Smooth muscle cell (in vitro differentiated cells): Measurements from ENCODE around the gene OR5T2. TPM values are rescaled to one million over a fixed set of nuclear protein-coding genes. Genes with fewer than 3 reads are reported as not detected.
"Not testable (repeated sequence)": the region's sequence is repeated elsewhere in the genome, so short reads cannot be mapped to it uniquely, and the experiment has no call there.

Source experiments
- DNase-seq: peaks from one replicate; lab custom pipeline; 2025; ENCODE audit not compliant: unreplicated experiment; lab: John Stamatoyannopoulos, UW
- H2AFZ ChIP-seq: fragments of 200-600 bp; sonication (generic); 2 replicates; pipeline ENCODE4 v1.6.0; 2016; ENCODE audit warnings: antibody characterized with exemption, low read depth, mild to moderate bottlenecking
- H3F3A ChIP-seq: fragments of 200-600 bp; sonication (generic); 2 replicates; pipeline ENCODE4 v1.6.0; 2017; ENCODE audit warnings: antibody characterized with exemption, low read depth
- H3K27ac ChIP-seq: fragments of 200-600 bp; sonication (generic); 2 replicates; pipeline ENCODE4 v1.5.1; 2016; ENCODE audit warnings: low read depth, mild to moderate bottlenecking
- H3K27me3 ChIP-seq: fragments of 200-600 bp; sonication (generic); 2 replicates; pipeline ENCODE4 v1.6.1; 2016; ENCODE audit warnings: low read depth, mild to moderate bottlenecking
- H3K36me3 ChIP-seq: fragments of 200-600 bp; sonication (generic); 2 replicates; pipeline ENCODE4 v1.5.1; 2016; ENCODE audit warnings: low read depth
- H3K4me1 ChIP-seq: fragments of 200-600 bp; sonication (generic); 2 replicates; pipeline ENCODE4 v1.5.1; 2016; ENCODE audit warnings: low read depth
- H3K4me2 ChIP-seq: fragments of 200-600 bp; sonication (generic); 2 replicates; pipeline ENCODE4 v1.6.0; 2016; ENCODE audit warnings: mild to moderate bottlenecking
- H3K4me3 ChIP-seq: fragments of 200-600 bp; sonication (generic); 2 replicates; pipeline ENCODE4 v1.5.1; 2016; ENCODE audit warnings: mild to moderate bottlenecking
- H3K79me2 ChIP-seq: fragments of 200-600 bp; sonication (generic); 2 replicates; pipeline ENCODE4 v1.6.0; 2016; ENCODE audit warnings: low read depth, mild to moderate bottlenecking
- H3K9ac ChIP-seq: fragments of 200-600 bp; sonication (generic); 2 replicates; pipeline ENCODE4 v1.6.0; 2016; ENCODE audit warnings: low read depth
- H3K9me3 ChIP-seq: fragments of 200-600 bp; sonication (generic); replicated peaks from 2 replicates; pipeline ENCODE4 v1.5.1; 2016; ENCODE audit warnings: low read depth
- H4K20me1 ChIP-seq: fragments of 200-600 bp; sonication (generic); 2 replicates; pipeline ENCODE4 v1.6.0; 2016; ENCODE audit warnings: low read depth
- WGBS: methylation state at CpG from one replicate; pipeline ENCODE4 v1.1.7; 2016; ENCODE audit warnings: low lambda C conversion rate; 5-methylcytosine and 5-hydroxymethylcytosine counted together
- polyA plus RNA-seq: library from polyadenylated mRNA; unstranded; fragments of >200 nt; fragmentation: Nextera tagmentation; extraction: Ambion mirVana; gene quantifications from 2 replicates; pipeline ENCODE4 v1.2.1, GENCODE V29; 2016
- total RNA-seq: library from RNA; depleted of rRNA; stranded (reverse); fragments of >200 nt; gene quantifications from 2 replicates; pipeline ENCODE4 v1.2.3, GENCODE V29; 2014
- TF ChIP-seq, protein P1 (sequence below): fragments of 200-600 bp; sonication (generic); IDR thresholded peaks from 2 replicates; pipeline ENCODE4 v1.5.1; 2017; ENCODE audit warnings: borderline replicate concordance, mild to moderate bottlenecking, antibody characterized with exemption; ENCODE audit not compliant: insufficient read depth, poor library complexity, severe bottlenecking

Gene OR5T2
- not detected in 2 replicates for total RNA-seq
- not detected in 2 replicates for polyA plus RNA-seq

DNA sequence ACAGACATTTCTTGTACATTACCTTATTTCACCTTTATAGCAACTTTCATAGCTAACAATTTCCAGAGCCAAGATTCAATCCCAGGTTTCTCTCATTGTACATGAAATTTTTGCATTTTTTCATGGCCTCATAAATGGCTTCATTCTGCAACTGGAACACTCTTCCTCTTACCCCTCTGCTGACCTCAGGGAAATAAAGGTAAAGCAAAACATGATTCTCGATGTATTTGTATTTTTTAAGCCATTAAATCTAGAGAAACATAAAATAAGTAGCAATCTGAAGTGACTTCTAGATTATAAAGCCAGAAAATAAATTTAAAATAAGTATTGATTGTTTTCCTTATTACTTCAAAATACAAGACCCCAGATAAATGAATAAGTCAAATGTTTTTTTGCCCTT, at the start of gene OR5T2:
Gene OR5T2 (minus strand): TSS at position 101 of the 400 bp plus-strand sequence. CDS start 1,193 bp downstream, outside the sequence.
- no peaks in the 10 kb centered on the region for H3K9me3 ChIP-seq
- WGBS = 77% methylated on average over 1 of the region's 1 CpG
- no peak for DNase-seq
- H3K36me3 ChIP-seq = no peaks in the 10 kb centered on the region
- H3K4me3 ChIP-seq = no peak within 1 kb of the TSS
- no peaks in the 10 kb centered on the region for H3K27me3 ChIP-seq
- H4K20me1 ChIP-seq = no peaks in the 10 kb centered on the region
- no peak within 1 kb of the TSS for H3K9ac ChIP-seq
- H3K27ac ChIP-seq = no peak within 1 kb of the TSS
- H3K79me2 ChIP-seq = no peaks in the 10 kb centered on the region
- H3K4me1 ChIP-seq = no peaks in the 10 kb centered on the region
- H2AFZ ChIP-seq = no peak within 1 kb of the TSS
- TF ChIP-seq, protein P1, sequence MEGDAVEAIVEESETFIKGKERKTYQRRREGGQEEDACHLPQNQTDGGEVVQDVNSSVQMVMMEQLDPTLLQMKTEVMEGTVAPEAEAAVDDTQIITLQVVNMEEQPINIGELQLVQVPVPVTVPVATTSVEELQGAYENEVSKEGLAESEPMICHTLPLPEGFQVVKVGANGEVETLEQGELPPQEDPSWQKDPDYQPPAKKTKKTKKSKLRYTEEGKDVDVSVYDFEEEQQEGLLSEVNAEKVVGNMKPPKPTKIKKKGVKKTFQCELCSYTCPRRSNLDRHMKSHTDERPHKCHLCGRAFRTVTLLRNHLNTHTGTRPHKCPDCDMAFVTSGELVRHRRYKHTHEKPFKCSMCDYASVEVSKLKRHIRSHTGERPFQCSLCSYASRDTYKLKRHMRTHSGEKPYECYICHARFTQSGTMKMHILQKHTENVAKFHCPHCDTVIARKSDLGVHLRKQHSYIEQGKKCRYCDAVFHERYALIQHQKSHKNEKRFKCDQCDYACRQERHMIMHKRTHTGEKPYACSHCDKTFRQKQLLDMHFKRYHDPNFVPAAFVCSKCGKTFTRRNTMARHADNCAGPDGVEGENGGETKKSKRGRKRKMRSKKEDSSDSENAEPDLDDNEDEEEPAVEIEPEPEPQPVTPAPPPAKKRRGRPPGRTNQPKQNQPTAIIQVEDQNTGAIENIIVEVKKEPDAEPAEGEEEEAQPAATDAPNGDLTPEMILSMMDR = no peak
- H3F3A ChIP-seq = no peaks in the 10 kb centered on the region
- H3K4me2 ChIP-seq = no peak within 1 kb of the TSS

DNA sequence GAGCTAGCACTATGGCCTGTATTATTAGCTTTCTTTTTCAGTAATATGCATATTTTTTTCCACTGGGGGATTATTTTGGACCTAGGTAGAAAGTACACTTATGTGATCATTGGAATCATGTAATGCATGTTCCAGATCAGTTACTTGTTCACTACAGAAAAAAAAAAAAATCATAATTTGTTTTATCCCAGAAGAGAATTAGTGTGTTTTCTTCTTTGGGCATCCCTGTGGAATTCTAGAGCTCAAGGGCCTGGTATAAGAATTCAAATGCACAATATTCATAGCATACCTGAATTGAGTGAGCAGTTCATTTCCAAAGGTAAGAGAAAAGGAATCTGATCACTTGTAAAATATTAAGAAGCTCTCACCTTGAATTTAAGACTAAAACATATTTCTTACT, 39.8 kb upstream of the OR5T2 start, which contains the start of gene OR5T1:
Gene OR5T1 (plus strand): TSS at position 301 of the 400 bp plus-strand sequence. CDS start 1,485 bp downstream, outside the sequence.
- TF ChIP-seq, protein P1 = no peak
- H3K27me3 ChIP-seq = no peaks in the 10 kb centered on the region
- no peak within 1 kb of the TSS for H3K4me3 ChIP-seq
- H3F3A ChIP-seq = no peaks in the 10 kb centered on the region
- H3K9ac ChIP-seq = no peak within 1 kb of the TSS
- H3K4me2 ChIP-seq = no peak within 1 kb of the TSS
- no peaks in the 10 kb centered on the region for H3K79me2 ChIP-seq
- H2AFZ ChIP-seq = no peak within 1 kb of the TSS
- H3K9me3 ChIP-seq = no peaks in the 10 kb centered on the region
- no peaks in the 10 kb centered on the region for H4K20me1 ChIP-seq
- no peaks in the 10 kb centered on the region for H3K4me1 ChIP-seq
- no peak for DNase-seq
- H3K27ac ChIP-seq = no peak within 1 kb of the TSS
- no peaks in the 10 kb centered on the region for H3K36me3 ChIP-seq

DNA sequence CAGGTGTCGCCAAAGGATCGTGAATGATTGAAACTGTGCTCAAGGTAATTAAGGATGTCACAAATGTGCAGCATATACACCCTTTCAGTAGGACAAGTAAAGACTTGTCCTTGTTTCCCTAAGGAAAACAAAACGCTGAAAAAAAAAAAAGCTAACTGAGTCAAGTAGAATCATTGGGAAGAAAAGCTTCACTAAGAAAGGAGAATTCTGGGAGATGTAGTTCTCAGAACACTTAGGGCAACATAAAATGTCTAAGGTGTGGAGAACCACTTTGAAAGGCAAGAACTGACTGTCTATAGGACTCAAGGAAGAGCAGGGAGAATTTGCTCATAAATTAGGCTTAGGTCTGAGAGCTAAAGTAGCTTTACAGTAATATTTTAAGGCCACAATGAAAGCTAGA, 37.0 kb upstream of the OR5T2 start:
- no peaks in the 10 kb centered on the region for H3K79me2 ChIP-seq
- no peaks in the 10 kb centered on the region for H4K20me1 ChIP-seq
- TF ChIP-seq, protein P1 = no peak
- no peak overlapping the region for H2AFZ ChIP-seq
- WGBS = 66% methylated on average over 3 of the region's 3 CpGs
- H3K4me3 ChIP-seq = no peak overlapping the region
- no peaks in the 10 kb centered on the region for H3F3A ChIP-seq
- H3K27me3 ChIP-seq = no peaks in the 10 kb centered on the region
- no peaks in the 10 kb centered on the region for H3K4me1 ChIP-seq
- H3K36me3 ChIP-seq = no peaks in the 10 kb centered on the region
- no peak overlapping the region for H3K4me2 ChIP-seq
- no peak overlapping the region for H3K27ac ChIP-seq
- H3K9ac ChIP-seq = no peak overlapping the region
- DNase-seq = no peak
- H3K9me3 ChIP-seq = no peaks in the 10 kb centered on the region

DNA sequence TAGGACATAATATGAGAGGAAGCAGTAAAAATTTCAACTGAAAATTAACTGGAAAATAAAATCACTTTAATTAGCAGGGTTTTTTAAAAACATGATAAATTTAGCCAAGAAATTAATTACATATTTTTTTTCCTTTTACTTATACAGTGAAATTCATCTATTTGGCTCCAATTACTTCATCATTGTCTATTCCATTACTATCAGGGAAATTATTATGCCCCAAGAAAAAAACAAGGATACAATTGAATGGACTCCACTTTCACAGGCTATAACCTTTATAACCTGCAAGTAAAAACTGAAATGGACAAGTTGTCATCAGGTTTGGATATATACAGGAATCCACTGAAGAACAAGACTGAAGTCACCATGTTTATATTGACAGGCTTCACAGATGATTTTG, 17.9 kb upstream of the OR5T2 start, which contains the start of gene OR5T3:
Gene OR5T3 (plus strand): TSS at position 301 of the 400 bp plus-strand sequence. CDS start 0 bp downstream, at position 301.
- TF ChIP-seq, protein P1 = no peak
- Histone ChIP-seq H3K9ac (no peak within 1 kb of the TSS), H3K4me2 (no peak within 1 kb of the TSS), H3K27me3 (no peaks in the 10 kb centered on the region), H3K79me2 (no peaks in the 10 kb centered on the region), H3K9me3 (no peaks in the 10 kb centered on the region), H3K4me1 (no peaks in the 10 kb centered on the region), H2AFZ (no peak within 1 kb of the TSS), H3F3A (no peaks in the 10 kb centered on the region), H3K27ac (no peak within 1 kb of the TSS), H3K4me3 (no peak within 1 kb of the TSS), H4K20me1 (no peaks in the 10 kb centered on the region), H3K36me3 (no peaks in the 10 kb centered on the region)
- no peak for DNase-seq

DNA sequence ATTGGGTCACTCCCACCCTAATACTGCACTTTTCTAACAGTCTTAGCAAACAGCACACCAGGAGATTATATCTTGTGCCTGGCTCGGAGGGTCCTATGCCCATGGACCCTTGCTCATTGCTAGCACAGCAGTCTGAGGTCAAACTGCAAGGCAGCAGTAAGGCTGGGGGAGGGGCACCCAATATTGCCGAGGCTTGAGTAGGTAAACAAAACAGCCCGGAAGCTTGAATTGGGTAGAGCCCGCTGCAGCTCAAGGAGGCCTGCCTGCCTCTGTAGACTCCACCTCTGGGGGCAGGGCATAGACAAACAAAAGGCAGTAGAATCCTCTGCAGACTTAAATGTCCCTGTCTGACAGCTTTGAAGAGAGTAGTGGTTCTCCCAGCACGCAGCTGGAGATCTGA, 14.3 kb downstream of the OR5T2 start:
- 66% methylated on average over 5 of the region's 5 CpGs for WGBS
- H2AFZ ChIP-seq, H3K4me3 ChIP-seq, H3K79me2 ChIP-seq, H3K9ac ChIP-seq, H3K4me2 ChIP-seq, H3K36me3 ChIP-seq, H3F3A ChIP-seq, H3K27ac ChIP-seq, DNase-seq, H3K27me3 ChIP-seq, H4K20me1 ChIP-seq, H3K9me3 ChIP-seq, H3K4me1 ChIP-seq: not testable (repeated sequence)
